ENCODE results near the gene SERPINA5.

- TF ChIP-seq, protein P1, sequence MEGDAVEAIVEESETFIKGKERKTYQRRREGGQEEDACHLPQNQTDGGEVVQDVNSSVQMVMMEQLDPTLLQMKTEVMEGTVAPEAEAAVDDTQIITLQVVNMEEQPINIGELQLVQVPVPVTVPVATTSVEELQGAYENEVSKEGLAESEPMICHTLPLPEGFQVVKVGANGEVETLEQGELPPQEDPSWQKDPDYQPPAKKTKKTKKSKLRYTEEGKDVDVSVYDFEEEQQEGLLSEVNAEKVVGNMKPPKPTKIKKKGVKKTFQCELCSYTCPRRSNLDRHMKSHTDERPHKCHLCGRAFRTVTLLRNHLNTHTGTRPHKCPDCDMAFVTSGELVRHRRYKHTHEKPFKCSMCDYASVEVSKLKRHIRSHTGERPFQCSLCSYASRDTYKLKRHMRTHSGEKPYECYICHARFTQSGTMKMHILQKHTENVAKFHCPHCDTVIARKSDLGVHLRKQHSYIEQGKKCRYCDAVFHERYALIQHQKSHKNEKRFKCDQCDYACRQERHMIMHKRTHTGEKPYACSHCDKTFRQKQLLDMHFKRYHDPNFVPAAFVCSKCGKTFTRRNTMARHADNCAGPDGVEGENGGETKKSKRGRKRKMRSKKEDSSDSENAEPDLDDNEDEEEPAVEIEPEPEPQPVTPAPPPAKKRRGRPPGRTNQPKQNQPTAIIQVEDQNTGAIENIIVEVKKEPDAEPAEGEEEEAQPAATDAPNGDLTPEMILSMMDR (IDR thresholded peaks at IDR 0.05): no peak
- no peak for TF ChIP-seq POLR2A (IDR thresholded peaks at IDR 0.05)
Observed at GRCh38 chr14:94550041-94550440, 31.2 kb upstream of the SERPINA5 start.
